HL-60/S4 (cell line): ENCODE results near the gene RNF141.

ENCODE experiments used
- in situ Hi-C: fragments of 300-500 bp; cut with MboI; formaldehyde crosslinking; loops from 2 replicates; pipeline ENCODE4 v1.14.3; 2022; ENCODE audit warnings: low sequenced_read_pairs

Gene RNF141, protein sequence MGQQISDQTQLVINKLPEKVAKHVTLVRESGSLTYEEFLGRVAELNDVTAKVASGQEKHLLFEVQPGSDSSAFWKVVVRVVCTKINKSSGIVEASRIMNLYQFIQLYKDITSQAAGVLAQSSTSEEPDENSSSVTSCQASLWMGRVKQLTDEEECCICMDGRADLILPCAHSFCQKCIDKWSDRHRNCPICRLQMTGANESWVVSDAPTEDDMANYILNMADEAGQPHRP

DNA sequence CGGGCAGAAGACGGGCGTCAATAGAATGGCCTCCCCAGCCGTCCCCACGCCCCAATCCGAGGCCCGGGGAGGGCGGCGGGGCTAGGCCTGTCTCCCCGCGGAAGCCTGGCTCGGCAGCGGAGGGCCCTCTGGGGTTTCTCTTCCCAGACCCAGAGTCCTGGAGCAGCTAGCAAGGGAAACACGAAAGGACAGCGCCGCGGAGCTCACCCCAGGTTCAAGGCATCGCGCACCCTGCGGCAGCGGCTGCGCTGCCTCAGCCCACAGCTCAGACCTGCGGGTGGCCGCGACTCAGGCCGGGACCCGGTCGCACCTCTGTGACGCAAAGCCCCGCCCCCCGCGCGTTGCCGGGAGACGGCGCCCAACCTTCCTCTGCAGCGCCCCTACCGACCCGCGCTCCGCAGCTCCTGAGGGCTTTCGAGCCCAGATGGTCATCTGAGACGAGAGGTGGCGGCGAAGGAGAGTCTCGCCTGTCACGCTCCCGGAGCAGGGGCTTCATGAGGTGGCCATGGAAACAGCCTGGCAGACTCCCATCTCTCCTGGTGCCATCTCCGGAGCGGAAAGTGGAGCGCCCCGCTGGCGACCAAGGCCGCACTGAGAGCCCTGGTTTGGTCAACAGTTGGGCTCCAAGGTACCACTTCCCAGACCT, at the start of gene RNF141:
TSS of gene RNF141 (minus strand) at position 273 of the 646 bp plus-strand sequence. CDS start 7,029 bp downstream, outside the sequence.
- in situ Hi-C loops: no loop called here

DNA sequence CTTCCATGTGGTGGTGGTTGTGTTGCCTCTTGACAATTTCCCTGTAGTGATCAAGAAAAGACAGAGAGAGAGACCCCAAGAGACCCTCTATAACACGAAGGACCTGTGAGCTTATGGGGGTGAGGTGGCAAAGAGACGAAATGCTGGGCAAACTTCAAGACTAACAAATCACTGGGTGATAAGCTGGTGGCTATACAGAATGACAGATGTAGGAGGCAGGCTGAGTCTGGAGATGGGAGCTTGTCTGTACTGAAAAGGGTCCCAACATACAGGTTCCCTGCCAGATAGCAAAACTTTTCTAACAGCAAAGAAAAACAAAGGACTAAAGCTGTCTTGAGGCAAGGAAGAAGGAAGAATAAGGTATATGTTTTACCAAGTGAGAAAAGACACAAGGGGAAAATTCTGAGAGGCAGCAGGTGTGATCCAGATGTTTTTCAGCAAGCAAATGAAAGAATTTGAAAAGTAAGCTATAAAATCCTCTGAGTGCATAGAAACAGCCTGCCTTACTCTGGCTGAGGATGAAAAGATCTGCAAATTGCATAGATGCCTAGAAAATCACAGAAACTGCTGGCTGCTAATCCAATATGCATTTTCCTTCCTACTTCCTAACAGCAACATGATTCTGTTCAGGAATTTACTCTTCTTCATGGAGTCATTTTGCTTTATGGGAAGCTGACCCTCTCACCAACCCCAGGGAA, 49.4 kb upstream of the RNF141 start:
- in situ Hi-C loops: no loop called here

DNA sequence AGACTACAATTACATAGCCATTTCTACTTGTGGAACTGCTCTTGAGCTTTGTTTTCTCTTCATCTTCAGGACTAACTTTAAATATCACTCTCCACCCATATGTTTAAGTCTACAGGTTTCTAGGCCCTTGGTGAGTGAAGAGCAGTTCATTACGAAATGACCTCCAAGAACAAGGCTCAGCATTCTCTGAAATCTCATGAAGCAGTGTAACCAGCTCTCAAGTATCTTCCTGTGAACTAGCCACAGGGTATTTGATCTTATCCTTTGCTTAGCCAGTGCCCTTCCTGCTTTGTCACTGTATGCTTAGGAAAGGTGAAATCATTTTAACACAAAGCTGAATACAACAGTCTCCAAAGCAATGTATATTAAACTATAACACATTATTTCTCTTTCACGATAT, 47.9 kb upstream of the RNF141 start:
- in situ Hi-C loops: no loop called here

DNA sequence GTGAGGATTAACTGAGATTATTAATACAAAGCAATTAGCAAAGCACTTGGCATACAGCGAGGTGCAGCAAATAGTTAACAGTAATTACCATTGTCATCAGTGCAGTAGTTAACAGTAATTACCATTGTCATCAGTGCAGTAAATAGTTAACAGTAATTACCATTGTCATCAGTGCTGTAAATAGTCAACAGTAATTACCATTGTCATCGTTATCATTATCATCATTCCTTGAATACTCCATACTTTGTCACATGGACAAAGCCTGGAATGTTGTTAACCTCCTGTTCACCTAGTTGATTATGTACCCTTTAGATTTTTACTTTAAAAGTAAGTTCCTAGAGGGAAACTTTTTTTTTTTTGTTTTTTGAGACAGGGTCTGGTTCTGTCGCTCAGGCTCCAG, 47.0 kb upstream of the RNF141 start:
- in situ Hi-C loops: no loop called here

DNA sequence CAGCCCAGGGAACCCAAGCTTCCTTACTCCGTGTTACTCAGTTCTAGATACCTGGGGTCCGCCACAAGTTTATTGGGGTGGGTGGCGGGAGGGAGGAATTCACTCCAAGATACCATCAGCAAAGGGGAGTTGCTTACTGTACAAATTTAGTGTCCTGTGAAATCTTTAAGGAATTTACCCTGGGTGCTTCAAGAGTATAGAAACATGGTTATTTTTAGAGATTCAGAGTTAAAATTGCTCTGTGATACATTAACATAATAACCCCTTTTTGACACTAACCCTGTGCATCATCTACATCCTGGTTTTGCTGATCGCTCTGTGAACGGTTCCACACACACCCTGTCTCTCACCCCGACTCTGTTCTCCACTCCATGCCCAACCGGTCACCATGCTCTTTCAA, 46.4 kb upstream of the RNF141 start:
- in situ Hi-C loops: no loop called here

DNA sequence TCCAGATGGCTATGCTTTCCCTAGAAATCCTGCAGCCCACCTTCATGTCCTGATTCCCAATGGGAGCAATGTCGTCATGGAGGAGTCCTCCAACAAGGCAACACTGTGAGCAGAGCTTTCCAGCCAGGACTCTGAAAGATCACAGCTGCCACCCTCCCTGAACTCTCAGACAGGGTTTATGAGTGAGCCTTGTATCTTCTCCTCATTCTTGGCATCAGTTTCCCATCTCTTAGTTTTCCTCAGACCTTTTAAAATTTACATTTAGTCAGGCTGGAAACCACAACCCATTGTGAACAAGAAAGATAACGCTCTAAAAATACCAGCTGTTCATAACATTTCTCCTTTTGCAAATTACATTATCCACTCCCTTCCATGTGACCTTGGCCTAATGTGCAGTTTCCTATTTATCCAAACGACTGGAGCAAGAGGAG, 43.1 kb upstream of the RNF141 start:
- in situ Hi-C loops: no loop called here

DNA sequence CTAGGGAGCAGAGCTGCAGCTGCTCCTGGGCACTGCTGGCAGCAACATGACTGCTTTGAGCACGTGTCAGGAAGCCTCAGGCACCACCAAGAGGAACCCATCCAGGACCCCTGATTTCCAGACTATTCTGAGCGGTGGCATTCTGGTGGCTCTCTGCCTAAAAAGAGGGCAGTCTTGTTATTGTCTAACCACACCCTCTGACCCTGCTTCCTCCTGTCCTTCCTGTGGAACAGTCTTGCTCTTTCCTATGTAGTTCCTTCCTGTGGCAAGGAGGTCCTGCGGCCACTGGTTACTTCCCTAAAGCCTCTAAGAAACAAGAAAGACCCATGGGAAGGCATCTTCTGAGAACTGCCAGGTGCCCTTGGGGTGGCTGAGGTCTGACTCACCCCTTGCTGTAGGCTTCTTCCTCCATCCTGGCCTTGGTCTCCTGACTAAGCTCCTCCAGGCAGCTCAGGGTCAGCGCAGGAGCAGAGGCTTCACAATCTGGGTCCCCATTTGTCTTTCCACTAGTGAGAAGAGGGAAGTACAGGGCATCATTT, 40.6 kb upstream of the RNF141 start:
- in situ Hi-C loops: no loop called here

DNA sequence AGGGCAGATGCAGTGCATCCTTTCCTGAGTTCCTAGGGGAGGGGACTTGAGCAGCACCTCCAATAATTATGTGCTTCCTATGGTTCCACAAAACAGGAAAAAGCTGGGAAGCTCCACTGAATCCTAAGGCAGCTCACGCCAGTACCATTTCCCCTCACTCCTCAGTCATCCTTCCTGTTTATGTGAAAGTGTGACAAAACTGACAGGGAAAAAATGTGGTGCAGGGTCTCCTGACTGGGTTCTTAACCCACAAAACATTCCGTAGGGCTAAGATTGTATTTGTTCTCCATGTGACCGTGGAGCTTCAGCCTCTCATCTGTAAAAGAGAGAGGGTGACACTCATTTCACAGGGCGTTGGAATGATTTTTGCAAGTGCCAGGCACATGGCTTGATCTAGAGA, 39.6 kb upstream of the RNF141 start:
- in situ Hi-C loops: no loop called here

DNA sequence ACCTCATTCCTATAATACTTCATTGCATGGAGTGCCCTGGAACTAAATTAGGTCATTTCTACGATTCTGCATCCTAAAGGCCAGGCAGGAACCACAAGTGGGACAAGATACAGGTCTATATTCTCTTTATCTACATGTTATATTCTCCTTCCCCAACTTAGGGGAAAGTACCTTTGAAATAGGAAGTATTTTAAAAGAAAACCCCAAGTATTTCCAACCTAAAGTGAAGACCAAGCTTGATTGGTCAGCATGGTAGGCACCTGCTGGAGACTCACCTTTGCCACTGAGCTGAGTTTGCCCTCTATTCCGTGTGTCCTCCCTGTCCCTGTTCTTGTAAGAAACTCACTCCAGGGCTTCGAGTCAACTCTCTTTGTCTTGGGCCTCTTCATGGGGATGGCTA, 38.7 kb upstream of the RNF141 start:
- in situ Hi-C loops: no loop called here

DNA sequence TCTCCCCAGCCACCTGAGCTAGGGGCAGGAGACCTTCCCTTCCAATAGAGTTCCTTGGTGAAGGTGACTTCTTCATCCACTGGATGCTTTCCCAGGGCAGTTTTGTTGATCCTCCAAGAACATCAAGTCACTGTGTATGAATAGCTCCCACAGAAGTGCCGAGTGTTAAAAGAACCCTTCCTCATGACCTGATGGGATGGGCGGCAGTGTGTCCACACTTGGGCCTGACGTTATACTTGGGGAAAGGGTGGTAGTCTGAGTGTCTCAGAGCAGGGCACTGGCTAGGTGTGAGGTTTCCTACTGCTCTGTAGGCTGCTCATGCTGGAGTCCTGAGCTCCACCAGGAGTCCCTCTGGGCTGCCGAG, 35.0 kb upstream of the RNF141 start:
- in situ Hi-C loops: no loop called here

DNA sequence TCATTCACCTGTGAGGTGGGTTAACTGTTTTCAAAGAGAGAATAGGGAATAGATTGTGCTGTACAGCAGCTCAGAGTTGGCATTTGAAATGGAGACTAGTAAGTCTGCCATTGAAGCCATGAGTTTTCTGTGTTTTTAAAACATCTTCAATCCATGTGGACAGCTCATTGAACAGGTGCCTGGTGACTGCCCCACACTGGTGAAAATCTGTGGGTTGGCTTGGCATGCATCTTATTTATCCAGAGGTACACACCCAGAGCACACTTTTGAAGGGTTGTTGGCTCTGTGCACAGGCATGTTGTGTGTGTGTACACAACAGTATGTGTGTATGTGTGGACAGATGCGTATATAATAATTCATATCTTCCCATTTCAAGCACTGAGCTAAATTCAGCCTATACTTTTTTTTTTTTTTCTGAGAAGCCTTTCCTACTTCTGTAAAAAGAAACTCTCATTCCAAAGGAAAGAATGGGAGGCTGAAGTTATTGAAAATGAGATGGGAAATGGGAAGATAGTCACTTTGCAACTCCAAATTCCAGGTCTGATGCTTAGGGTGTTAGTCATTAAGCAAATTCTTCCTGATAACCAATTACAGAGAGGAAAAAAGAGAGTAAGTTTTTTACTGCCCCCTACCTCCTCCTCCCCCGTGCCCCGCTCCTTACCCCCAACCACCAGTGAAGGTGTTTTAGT, 34.5 kb upstream of the RNF141 start:
- in situ Hi-C loops: no loop called here

DNA sequence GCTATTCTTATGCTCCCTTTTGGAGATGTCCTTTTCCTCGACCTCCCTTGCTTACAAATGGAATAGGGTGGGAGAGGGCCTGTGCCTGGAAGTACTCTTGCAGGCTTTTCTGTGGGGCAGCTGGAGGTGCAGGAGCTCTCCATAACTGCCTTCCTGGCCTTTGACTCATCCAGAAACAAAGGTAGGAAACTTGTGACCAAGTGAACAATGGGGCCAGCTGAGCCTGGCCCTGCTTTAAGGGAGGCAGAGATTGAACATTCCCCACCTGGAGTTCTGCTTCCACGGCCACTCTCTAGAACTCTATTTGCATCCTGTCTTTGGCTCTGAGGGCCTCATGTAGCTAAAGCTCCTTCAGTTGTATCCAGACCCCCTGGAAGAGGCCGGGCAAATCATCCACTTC, 32.6 kb upstream of the RNF141 start:
- in situ Hi-C loops: no loop called here

DNA sequence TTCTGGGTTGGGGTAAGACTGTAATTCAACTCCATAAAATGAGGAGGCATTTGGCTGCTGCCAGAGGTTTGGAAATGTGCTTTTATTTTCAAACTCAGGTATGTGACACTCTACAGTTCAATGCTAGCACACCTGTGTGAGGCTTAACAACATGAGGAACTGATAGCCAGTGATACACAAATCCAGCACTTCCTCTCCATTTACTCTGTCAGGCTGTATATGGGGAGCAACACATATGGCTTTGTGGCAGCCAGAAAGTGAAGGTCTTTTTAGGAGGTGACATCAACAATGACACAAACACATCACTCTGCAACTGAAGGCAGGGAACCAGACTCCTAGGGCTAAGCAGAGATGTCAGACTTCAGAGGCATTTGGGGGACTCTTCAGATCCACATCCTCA, 32.0 kb upstream of the RNF141 start:
- in situ Hi-C loops: no loop called here

DNA sequence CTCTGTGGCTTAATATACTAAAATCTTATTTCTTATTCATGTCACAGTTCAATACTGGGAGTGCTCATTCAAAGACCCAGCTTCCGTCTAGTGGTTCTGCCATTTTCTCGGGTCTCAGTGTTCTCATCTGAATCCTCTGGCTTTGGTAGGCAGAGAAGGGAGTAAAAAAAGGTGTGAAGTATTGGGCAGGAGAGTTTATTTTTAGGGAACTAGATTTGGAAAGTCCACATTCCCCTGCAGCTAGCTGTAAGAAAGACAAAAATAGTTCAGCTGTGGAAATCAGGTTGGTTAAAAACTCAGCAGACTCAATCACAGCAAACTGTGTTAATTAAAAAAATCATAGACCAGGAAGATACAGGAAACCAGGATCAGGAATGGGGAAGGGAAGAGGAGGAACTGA, 31.5 kb upstream of the RNF141 start:
- in situ Hi-C loops: no loop called here

DNA sequence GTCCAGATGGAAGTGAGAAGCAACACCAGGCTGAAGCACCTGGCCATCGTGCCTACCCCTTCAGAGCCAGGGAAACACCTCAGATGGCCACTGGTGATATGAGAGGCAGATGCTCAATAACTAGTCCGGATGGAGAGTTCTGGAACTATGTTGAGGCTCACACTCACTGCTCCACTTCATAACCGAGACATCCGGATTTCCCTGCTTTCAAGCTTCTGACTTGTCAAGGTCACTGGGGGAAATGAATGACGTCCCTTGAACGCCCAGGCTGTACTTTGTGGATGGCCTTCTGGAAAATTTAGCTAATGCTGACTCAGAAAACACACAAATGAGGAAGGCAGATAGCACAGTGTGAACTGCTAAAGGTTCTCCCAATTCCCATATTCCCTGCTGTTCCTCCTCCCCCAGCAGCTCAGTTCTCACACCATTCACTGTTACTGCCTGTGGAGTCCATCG, 27.5 kb upstream of the RNF141 start, which contains the start of gene LYVE1:
TSS of gene LYVE1 (minus strand) at position 180 of the 456 bp plus-strand sequence. CDS start at position 47, 133 bp downstream.
- in situ Hi-C loops: no loop called here

DNA sequence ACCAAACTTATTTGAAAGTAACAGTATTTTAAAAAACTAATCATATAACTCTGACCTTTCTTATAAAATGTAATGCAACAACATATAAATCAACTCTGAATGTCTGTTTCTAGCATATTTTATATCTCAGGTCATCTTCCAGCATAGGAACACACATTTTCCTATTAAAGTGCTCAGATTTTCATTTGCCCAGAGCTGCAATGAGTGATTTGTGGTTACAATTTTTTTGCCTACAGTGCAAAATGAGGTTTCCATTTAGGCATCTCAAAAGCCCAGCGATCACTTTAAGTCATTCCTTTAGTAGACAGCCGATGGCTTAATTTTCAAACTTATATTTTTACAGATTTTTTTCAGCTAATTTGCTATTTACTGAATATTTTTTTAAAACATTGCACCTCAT, 26.5 kb upstream of the RNF141 start:
- in situ Hi-C loops: no loop called here

DNA sequence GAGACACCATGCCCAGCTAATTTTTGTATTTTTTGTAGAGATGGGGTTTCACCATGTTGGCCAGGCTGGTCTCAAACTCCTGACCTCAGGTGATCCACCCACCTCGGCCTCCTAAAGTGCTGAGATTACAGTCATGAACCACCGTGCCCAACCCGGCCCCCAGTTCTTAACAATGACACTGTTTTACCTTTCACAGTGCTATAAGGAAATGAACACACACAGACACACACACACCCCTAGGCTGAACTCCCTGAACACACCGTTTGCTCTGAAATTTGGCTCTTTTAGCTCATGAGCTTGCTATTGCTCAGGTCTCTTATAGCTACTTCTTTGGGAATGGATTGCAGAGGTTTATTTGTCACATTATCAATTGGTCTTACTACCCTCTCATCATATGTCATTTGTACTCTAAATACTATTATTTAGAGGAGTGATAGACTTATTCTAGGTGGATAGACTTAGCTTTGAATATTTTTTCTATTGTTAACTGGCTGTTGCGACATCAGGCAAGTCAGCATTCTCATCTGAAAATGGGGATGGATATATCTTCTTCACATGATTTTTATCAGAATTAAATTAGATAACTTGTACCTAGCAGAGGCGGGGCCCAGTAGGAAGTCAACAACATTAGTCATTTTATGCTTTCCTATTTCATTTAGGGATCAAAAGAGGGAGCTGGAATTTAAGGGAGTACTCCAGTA, 25.4 kb upstream of the RNF141 start:
- in situ Hi-C loops: no loop called here

DNA sequence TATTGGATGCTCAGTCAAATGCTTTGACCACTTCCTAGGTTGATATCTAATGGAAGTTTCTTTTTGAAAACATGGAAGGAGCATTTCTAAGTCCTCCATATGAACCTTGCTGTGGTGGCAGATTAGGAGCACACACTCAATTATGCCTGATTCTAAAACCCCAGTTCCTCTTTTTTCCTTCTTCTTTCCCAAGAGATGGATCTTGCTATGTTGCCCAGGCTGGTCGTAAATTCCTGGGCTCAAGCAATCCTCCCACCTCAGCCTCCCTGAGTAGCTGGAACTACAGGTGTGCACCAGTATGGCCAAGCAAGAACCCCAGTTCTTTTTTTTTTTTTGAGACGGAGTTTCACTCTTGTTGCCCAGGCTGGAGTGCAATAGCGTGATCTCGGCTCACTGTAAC, 24.5 kb upstream of the RNF141 start:
- in situ Hi-C loops: no loop called here

DNA sequence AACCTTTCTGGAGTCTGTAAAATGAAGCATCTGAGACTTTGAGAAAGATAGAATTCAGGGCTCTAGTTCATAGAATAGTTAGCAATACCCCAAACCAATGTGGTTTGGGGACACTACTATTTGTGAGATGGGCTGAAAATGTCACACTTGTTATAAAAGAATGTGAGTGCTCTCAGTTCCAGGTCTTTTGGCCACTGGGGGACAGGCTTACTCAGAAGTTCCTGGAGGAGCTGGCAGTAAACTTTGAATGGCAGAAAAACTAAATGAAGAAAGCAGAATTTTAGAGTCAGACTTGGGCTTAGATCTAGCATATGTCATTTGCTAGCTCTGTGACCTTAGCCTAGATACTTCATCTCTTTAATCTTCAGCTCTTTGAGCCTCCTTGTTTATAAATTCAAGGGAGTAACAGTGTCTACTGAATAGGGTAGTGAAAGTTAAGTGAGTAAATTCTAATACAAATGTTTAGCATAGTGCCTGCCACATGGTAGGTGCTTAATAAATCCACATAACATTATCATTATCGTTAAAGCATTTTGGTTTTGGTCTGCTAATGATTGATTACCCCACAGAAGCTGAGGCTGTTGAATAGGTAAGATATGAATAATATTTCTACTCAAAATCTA, 23.8 kb upstream of the RNF141 start:
- in situ Hi-C loops: no loop called here

DNA sequence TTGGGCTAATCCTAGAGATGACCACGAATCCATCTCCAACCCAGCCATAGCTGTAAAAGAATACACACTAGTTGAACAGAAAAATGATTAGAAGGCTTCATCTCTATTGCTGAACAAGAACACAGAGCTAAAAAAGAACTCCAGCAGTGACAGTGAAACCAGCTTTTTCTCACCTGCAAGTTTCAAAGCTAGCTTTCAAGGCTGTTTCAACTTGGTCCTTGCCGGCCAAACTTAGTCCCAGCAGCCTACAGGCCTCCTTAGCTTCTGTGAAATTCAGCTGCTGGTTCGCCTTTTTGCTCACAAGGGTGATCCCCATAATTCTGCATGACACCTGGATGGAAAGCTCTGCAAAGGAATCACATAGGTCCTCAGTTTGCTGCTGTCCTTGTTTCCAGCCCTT, 23.0 kb upstream of the RNF141 start:
- in situ Hi-C loops: no loop called here
